Measurements from ENCODE around the gene PIK3R5. TPM values are rescaled to one million over a fixed set of nuclear protein-coding genes. Genes with fewer than 3 reads are reported as not detected.

Gene PIK3R5
- polyA plus RNA-seq, 1 experiment: 0.02 TPM

GRCh38 chr17:8946071-8946470 is 19.4 kb downstream of the PIK3R5 start:
- DNase-seq (ENCODE audit: low read depth): no peak
- POLR2A ChIA-PET: no interaction called here
- CTCF ChIA-PET: no interaction called here
- TF ChIP-seq, protein P1, sequence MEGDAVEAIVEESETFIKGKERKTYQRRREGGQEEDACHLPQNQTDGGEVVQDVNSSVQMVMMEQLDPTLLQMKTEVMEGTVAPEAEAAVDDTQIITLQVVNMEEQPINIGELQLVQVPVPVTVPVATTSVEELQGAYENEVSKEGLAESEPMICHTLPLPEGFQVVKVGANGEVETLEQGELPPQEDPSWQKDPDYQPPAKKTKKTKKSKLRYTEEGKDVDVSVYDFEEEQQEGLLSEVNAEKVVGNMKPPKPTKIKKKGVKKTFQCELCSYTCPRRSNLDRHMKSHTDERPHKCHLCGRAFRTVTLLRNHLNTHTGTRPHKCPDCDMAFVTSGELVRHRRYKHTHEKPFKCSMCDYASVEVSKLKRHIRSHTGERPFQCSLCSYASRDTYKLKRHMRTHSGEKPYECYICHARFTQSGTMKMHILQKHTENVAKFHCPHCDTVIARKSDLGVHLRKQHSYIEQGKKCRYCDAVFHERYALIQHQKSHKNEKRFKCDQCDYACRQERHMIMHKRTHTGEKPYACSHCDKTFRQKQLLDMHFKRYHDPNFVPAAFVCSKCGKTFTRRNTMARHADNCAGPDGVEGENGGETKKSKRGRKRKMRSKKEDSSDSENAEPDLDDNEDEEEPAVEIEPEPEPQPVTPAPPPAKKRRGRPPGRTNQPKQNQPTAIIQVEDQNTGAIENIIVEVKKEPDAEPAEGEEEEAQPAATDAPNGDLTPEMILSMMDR (IDR thresholded peaks at IDR 0.05; ENCODE audit: insufficient read depth, low read depth, low read length): no peak
- no peaks in the 10 kb centered on the region for H3K27me3 ChIP-seq (ENCODE audit: control insufficient read depth, insufficient read depth, low read length)
- H3K36me3 ChIP-seq (ENCODE audit: control insufficient read depth, insufficient read depth, low read length): no peaks in the 10 kb centered on the region
- no peak overlapping the region for H3K4me3 ChIP-seq (ENCODE audit: low read depth, low read length)

DNA sequence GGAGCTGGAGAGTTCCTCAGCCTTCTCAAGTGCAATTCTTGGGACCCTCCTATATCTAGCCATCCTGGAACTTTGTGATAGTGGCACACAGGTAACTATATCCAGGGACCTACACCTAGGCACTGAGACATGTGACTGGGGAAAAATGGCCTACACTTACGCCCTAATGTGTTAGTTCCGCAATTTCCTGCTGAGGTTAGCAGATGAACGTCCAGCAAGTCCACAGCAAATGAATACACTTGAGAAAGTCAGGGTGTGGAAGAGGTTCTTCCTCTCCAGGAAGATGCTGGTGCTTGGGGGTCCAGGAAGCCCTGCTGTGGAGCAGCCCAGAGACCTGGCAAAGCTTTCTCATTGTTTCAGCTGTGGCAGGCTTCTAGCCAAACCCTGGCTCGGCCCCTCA is 20.8 kb downstream of the PIK3R5 start:
- ChIA-PET POLR2A (no interaction called here), CTCF (no interaction called here)
- TF ChIP-seq, protein P1 (IDR thresholded peaks at IDR 0.05; ENCODE audit: insufficient read depth, low read depth, low read length): no peak
- Histone ChIP-seq H3K36me3 (ENCODE audit: control insufficient read depth, insufficient read depth, low read length) (no peaks in the 10 kb centered on the region), H3K27me3 (ENCODE audit: control insufficient read depth, insufficient read depth, low read length) (no peaks in the 10 kb centered on the region; the same call in 1 of the 2 replicates), H3K4me3 (ENCODE audit: low read depth, low read length) (no peak overlapping the region)
- no peak for DNase-seq (ENCODE audit: low read depth)

DNA sequence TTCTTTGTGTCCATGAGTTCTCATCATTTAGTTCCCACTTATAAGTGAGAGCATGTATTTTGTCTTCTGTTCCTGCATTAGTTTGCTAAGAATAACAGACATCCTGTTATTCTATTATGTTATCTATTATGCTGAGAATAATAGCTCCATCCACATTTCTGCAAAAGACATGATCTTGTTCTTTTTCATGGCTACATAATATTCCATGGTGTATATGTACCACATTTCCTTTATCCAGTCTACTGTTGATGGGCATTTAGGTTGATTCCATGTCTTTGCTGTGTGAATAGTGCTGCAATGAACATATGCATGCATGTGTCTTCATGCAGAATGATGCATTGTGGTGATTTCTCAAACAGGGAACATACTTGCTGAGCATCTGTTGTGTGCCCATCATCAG is 21.4 kb downstream of the PIK3R5 start:
- TF ChIP-seq, protein P1 (IDR thresholded peaks at IDR 0.05; ENCODE audit: insufficient read depth, low read depth, low read length): no peak
- no peaks in the 10 kb centered on the region for H3K36me3 ChIP-seq (ENCODE audit: control insufficient read depth, insufficient read depth, low read length)
- no peak overlapping the region for H3K4me3 ChIP-seq (ENCODE audit: low read depth, low read length)
- ChIA-PET POLR2A (no interaction called here), CTCF (no interaction called here)
- DNase-seq (ENCODE audit: low read depth): no peak
- H3K27me3 ChIP-seq (ENCODE audit: control insufficient read depth, insufficient read depth, low read length): no peaks in the 10 kb centered on the region; the same call in 1 of the 2 replicates

DNA sequence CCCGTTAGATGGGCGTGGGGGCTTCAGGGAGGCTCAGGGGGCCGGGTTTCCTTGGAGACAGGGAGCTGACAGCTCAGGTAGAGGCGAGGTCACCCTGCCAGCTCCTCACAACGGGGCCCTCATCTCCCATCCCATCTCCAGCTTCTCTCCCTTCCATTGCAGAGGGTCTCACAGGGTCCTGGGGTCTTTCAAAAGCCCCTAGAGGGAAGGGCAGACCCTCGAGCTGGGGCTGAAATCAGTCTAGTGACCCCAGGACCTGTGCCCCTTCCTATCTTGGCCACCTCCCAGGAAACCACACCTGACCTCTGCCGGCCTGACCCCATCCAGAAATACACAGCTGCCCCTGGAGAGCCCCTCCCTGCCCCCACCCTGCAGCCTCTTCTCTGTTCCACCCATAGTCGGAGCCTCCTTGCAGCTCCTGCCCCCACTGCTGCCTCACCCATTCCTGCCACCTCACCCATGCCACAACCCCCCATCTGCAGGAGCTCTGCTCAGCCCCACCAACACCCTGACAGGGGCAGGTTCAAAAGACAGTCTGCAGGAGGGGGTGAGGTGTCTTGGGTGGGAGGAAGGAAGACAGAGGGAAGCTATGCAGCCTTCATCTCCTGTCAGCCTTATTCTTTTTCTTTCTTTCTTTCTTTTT is 23.4 kb downstream of the PIK3R5 start:
- Histone ChIP-seq H3K27me3 (ENCODE audit: control insufficient read depth, insufficient read depth, low read length) (no peaks in the 10 kb centered on the region; the same call in 1 of the 2 replicates), H3K36me3 (ENCODE audit: control insufficient read depth, insufficient read depth, low read length) (no peaks in the 10 kb centered on the region), H3K4me3 (ENCODE audit: low read depth, low read length) (no peak overlapping the region)
- TF ChIP-seq, protein P1 (IDR thresholded peaks at IDR 0.05; ENCODE audit: insufficient read depth, low read depth, low read length): no peak
- no peak for DNase-seq (ENCODE audit: low read depth)
- CTCF ChIA-PET: no interaction called here
- POLR2A ChIA-PET: no interaction called here

- DNase-seq (ENCODE audit: low read depth): no peak
- Histone ChIP-seq H3K4me3 (ENCODE audit: low read depth, low read length) (no peak overlapping the region), H3K27me3 (ENCODE audit: control insufficient read depth, insufficient read depth, low read length) (no peaks in the 10 kb centered on the region; the same call in 1 of the 2 replicates), H3K36me3 (ENCODE audit: control insufficient read depth, insufficient read depth, low read length) (no peaks in the 10 kb centered on the region)
- POLR2A ChIA-PET: no interaction called here
- TF ChIP-seq, protein P1 (IDR thresholded peaks at IDR 0.05; ENCODE audit: insufficient read depth, low read depth, low read length): no peak
- CTCF ChIA-PET: no interaction called here
Measured at GRCh38 chr17:8941520-8941919, 24.0 kb downstream of the PIK3R5 start.
